Gastroesophageal sphincter (tissue), 3 donors: ENCODE measurements around the gene EXOC4.

Source experiments
- POLR2AphosphoS5 ChIP-seq: sonication (generic); formaldehyde crosslinking; IDR thresholded peaks from one replicate; pipeline ENCODE4 v1.6.1; 2017; ENCODE audit warnings: antibody characterized with exemption
- TF ChIP-seq, protein P1 (sequence below), 4 experiments: fragments of 200-600 bp in 2 of 4; fragments of 450-650 bp in 2 of 4; sonication (generic) in 1 of 4; IDR thresholded peaks; one replicate each; pipeline ENCODE4 v1.5.1; 2017 to 2019; ENCODE audit warnings: antibody characterized with exemption in 4 of 4, mild to moderate bottlenecking in 2 of 4, moderate library complexity in 2 of 4

DNA sequence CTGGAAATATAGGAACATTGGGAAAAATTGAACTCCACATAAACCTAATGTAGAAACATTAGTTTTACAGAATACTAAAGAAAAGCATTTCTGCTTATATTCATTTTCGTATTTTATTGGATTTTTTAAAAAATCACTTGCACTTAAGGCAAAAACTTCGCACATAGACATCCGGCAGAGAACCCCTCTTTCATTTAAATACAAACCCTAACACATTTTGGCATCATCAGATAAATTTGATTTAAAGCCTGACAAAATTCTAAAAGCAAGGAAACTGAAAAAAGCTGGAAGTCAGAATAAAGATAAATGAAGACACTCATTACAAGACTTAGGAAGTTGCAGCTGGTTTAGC is 396 bp upstream of the EXOC4 start:
- TF ChIP-seq, protein P1, sequence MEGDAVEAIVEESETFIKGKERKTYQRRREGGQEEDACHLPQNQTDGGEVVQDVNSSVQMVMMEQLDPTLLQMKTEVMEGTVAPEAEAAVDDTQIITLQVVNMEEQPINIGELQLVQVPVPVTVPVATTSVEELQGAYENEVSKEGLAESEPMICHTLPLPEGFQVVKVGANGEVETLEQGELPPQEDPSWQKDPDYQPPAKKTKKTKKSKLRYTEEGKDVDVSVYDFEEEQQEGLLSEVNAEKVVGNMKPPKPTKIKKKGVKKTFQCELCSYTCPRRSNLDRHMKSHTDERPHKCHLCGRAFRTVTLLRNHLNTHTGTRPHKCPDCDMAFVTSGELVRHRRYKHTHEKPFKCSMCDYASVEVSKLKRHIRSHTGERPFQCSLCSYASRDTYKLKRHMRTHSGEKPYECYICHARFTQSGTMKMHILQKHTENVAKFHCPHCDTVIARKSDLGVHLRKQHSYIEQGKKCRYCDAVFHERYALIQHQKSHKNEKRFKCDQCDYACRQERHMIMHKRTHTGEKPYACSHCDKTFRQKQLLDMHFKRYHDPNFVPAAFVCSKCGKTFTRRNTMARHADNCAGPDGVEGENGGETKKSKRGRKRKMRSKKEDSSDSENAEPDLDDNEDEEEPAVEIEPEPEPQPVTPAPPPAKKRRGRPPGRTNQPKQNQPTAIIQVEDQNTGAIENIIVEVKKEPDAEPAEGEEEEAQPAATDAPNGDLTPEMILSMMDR (IDR thresholded peaks at IDR 0.05) = no peak
- TF ChIP-seq POLR2AphosphoS5 = no peak
